Bronchial epithelial cell (primary cell): ENCODE data around the gene GNS. TPM values are rescaled to one million over a fixed set of nuclear protein-coding genes. Genes with fewer than 3 reads are reported as not detected.
"Not testable (repeated sequence)": the region's sequence is repeated elsewhere in the genome, so short reads cannot be mapped to it uniquely, and the experiment has no call there.

Source experiments
- DNase-seq: peaks from one replicate; pipeline ENCODE4 v3.0.0-alpha.2; 2010; ENCODE audit warnings: low read depth
- FAIRE-seq: peaks from 2 replicates; lab custom pipeline; 2011; peaks lifted over from hg19 to GRCh38; lab: Jason Lieb, UNC
- H3K27me3 ChIP-seq: 2 replicates; pipeline ENCODE4 v1.5.1; 2011; ENCODE audit warnings: low read length; ENCODE audit not compliant: control insufficient read depth, insufficient read depth
- H3K36me3 ChIP-seq: 2 replicates; pipeline ENCODE4 v1.5.1; 2011; ENCODE audit warnings: low read length; ENCODE audit not compliant: control insufficient read depth, insufficient read depth
- H3K4me3 ChIP-seq: 2 replicates; pipeline ENCODE4 v1.5.1; 2011; ENCODE audit warnings: mild to moderate bottlenecking, low read depth, low read length, control low read depth
- total RNA-seq: library from RNA; depleted of rRNA; stranded (reverse); fragments of >200 nt; gene quantifications from 2 replicates; pipeline ENCODE4 v1.2.1, GENCODE V29; 2014
- TF ChIP-seq, protein P1 (sequence below): IDR thresholded peaks from 2 replicates; pipeline ENCODE4 v1.5.1; 2011; ENCODE audit warnings: mild to moderate bottlenecking, moderate library complexity, low read length, control low read depth, inconsistent platforms; ENCODE audit not compliant: insufficient read depth, severe bottlenecking

GNS gene
- total RNA-seq, 1 donor from 2014 or later = 99.0 TPM

GRCh38 chr12:64691795-64692583 is 67.2 kb downstream of the GNS start:
- DNase-seq = no peak
- TF ChIP-seq, protein P1, sequence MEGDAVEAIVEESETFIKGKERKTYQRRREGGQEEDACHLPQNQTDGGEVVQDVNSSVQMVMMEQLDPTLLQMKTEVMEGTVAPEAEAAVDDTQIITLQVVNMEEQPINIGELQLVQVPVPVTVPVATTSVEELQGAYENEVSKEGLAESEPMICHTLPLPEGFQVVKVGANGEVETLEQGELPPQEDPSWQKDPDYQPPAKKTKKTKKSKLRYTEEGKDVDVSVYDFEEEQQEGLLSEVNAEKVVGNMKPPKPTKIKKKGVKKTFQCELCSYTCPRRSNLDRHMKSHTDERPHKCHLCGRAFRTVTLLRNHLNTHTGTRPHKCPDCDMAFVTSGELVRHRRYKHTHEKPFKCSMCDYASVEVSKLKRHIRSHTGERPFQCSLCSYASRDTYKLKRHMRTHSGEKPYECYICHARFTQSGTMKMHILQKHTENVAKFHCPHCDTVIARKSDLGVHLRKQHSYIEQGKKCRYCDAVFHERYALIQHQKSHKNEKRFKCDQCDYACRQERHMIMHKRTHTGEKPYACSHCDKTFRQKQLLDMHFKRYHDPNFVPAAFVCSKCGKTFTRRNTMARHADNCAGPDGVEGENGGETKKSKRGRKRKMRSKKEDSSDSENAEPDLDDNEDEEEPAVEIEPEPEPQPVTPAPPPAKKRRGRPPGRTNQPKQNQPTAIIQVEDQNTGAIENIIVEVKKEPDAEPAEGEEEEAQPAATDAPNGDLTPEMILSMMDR = no peak
- Histone ChIP-seq H3K4me3 (no peak overlapping the region), H3K36me3 (no peaks in the 10 kb centered on the region), H3K27me3 (no peaks in the 10 kb centered on the region)
- FAIRE-seq = no peak

GRCh38 chr12:64691227-64691794 is 67.9 kb downstream of the GNS start:
- H3K36me3 ChIP-seq = no peaks in the 10 kb centered on the region
- FAIRE-seq (no peak), DNase-seq (no peak)
- H3K27me3 ChIP-seq = no peaks in the 10 kb centered on the region
- TF ChIP-seq, protein P1 = no peak
- H3K4me3 ChIP-seq = no peak overlapping the region

- not testable (repeated sequence) for H3K4me3 ChIP-seq, FAIRE-seq, H3K27me3 ChIP-seq, DNase-seq, H3K36me3 ChIP-seq
Observed at GRCh38 chr12:64690236-64690635, 69.0 kb downstream of the GNS start.

DNA sequence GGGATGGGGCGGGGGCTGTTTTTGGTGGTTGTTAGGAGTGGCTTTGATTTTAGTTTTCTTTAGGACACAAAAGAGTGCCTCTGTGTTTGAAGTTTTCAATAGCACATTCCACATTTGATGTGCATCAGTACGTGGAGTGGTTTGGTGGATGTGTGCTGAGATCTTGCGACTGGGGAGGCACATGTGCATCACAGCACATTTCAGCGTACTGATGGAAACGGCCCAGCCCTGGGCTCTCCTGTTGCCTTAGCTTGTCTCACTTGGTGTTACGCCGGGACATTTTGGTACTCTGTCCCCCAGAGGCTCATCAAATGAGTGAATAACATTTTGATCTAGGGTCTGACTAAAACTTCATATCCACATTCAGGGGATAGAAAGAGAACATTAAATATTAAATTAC is 70.5 kb downstream of the GNS start:
- peaks cover 3% of the 10 kb centered on the region for H3K36me3 ChIP-seq
- FAIRE-seq = no peak
- H3K4me3 ChIP-seq = no peak overlapping the region
- DNase-seq = no peak
- TF ChIP-seq, protein P1 = no peak
- no peaks in the 10 kb centered on the region for H3K27me3 ChIP-seq

DNA sequence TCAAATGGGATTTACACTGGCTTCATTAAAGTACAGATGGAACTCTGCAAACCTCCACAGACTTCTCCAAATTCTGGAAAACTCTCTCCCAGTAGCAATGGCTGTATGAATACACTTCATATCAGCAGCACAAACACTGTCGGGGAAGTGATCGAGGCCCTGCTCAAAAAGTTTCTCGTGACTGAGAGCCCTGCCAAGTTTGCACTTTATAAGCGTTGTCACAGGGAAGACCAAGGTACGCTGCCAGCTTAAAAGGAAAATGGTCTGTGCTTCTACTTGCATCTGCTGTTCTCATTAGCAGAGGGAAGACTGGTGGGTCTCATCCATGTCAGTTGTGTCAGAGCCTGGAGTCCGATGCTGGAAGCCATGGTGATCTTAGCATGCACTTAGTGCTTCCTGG is 71.0 kb downstream of the GNS start:
- FAIRE-seq (no peak), DNase-seq (no peak)
- TF ChIP-seq, protein P1 = no peak
- Histone ChIP-seq H3K4me3 (no peak overlapping the region), H3K36me3 (peaks cover 3% of the 10 kb centered on the region), H3K27me3 (no peaks in the 10 kb centered on the region)

GRCh38 chr12:64687816-64688215 is 71.4 kb downstream of the GNS start:
- peaks cover 3% of the 10 kb centered on the region for H3K36me3 ChIP-seq
- TF ChIP-seq, protein P1 = no peak
- no peak for FAIRE-seq

More at GRCh38 chr12:64687816-64688215, 71.4 kb downstream of the GNS start:
- DNase-seq = no peak
- H3K27me3 ChIP-seq = no peaks in the 10 kb centered on the region
- no peak overlapping the region for H3K4me3 ChIP-seq
